HG03045 (cell line): ENCODE measurements around the gene RAB3D.
"Not testable (repeated sequence)": the region's sequence is repeated elsewhere in the genome, so short reads cannot be mapped to it uniquely, and the experiment has no call there.

Experiments used
- ATAC-seq: cut with Tn5 transposase; IDR thresholded peaks from one replicate; pipeline ENCODE4 v1.9.1; 2021; ENCODE audit warnings: mild to moderate bottlenecking, moderate library complexity; ENCODE audit not compliant: unreplicated experiment

Gene RAB3D

GRCh38 chr19:11340099-11340467, 626 bp upstream of the RAB3D start:
- not testable (repeated sequence) for ATAC-seq

GRCh38 chr19:11338569-11339253, 746 bp downstream of the RAB3D start:
- ATAC-seq = no peak

- ATAC-seq = no peak
These were observed 1.3 kb downstream of the RAB3D start for GRCh38 chr19:11338121-11338520.

GRCh38 chr19:11337080-11337479, 2.4 kb downstream of the RAB3D start:
- ATAC-seq = no peak

GRCh38 chr19:11335449-11336146, 3.9 kb downstream of the RAB3D start:
- ATAC-seq = no peak

- not testable (repeated sequence) for ATAC-seq
These were observed 5.6 kb downstream of the RAB3D start for GRCh38 chr19:11333838-11334237.

- ATAC-seq = no peak
These were observed 6.6 kb downstream of the RAB3D start for GRCh38 chr19:11332822-11333221.

- ATAC-seq = no peak
These were observed 8.0 kb downstream of the RAB3D start for GRCh38 chr19:11331502-11331901.

- no peak for ATAC-seq
These were observed 9.3 kb downstream of the RAB3D start for GRCh38 chr19:11330127-11330526.

GRCh38 chr19:11325544-11325943, 13.9 kb downstream of the RAB3D start:
- no peak for ATAC-seq

GRCh38 chr19:11324748-11325389, 14.6 kb downstream of the RAB3D start:
- ATAC-seq = no peak

GRCh38 chr19:11324079-11324661, 15.3 kb downstream of the RAB3D start:
- no peak for ATAC-seq

- ATAC-seq = no peak
These were observed 15.8 kb downstream of the RAB3D start for GRCh38 chr19:11323601-11324078.

GRCh38 chr19:11322269-11323024, 17.0 kb downstream of the RAB3D start:
- no peak for ATAC-seq

- ATAC-seq = no peak
These were observed 18.0 kb downstream of the RAB3D start for GRCh38 chr19:11321191-11322126.

GRCh38 chr19:11320278-11320995, 19.0 kb downstream of the RAB3D start:
- ATAC-seq = not testable (repeated sequence)

GRCh38 chr19:11306337-11306736, 33.1 kb downstream of the RAB3D start:
- ATAC-seq = no peak

- ATAC-seq = no peak
These were observed 34.5 kb downstream of the RAB3D start for GRCh38 chr19:11304936-11305335.

- ATAC-seq = no peak
These were observed 38.7 kb downstream of the RAB3D start for GRCh38 chr19:11300811-11301120.
